Measurements from ENCODE around the gene CDK19. TPM values are rescaled to one million over a fixed set of nuclear protein-coding genes. Genes with fewer than 3 reads are reported as not detected.

Gene CDK19
- total and polyA plus RNA-seq, 2 of the 4 experiments (the other 2 are of a cell fraction) = 6.0 to 6.8 TPM

- no TSS peak for BruUV-seq (replicated peaks)
- H4K5ac ChIP-seq (ENCODE audit: low read depth, low read length) = no peak overlapping the region
These were observed 194.2 kb downstream of the CDK19 start for GRCh38 chr6:110621061-110621460.

More at GRCh38 chr6:110621061-110621460, 194.2 kb downstream of the CDK19 start:
- CTCF ChIA-PET = no interaction called here
- H2BK5ac ChIP-seq (ENCODE audit: low read depth, low read length, poor library complexity, severe bottlenecking) = no peak overlapping the region
- no peak overlapping the region for H4K8ac ChIP-seq (ENCODE audit: low read depth in 2 of 2, low read length in 2 of 2)
- dilution Hi-C loops (cut with HindIII; ENCODE audit: low sequenced_read_pairs, unreplicated experiment) = no loop called here
- ATAC-seq (ENCODE audit: low read depth) (no peak), DNase-seq (no peak)
- no peak overlapping the region for H3K14ac ChIP-seq (replicated peaks; ENCODE audit: low read depth, low read length)
- POLR2A ChIA-PET (ENCODE audit: unreplicated experiment) = no interaction called here
- H3K9me1 ChIP-seq (ENCODE audit: insufficient read depth, low read length) = no peaks in the 10 kb centered on the region
- no peak overlapping the region for H3K4me3 ChIP-seq (ENCODE audit: insufficient read depth, low read depth, low read length)
- H2AK5ac ChIP-seq (ENCODE audit: low read depth, low read length) = no peak overlapping the region
- H2BK20ac ChIP-seq (ENCODE audit: low read depth, low read length) = no peak overlapping the region
- H2BK15ac ChIP-seq (ENCODE audit: low read depth, low read length) = no peak overlapping the region
- H3K9ac ChIP-seq (ENCODE audit: low read depth, low read length) = no peak overlapping the region
- H2AK9ac ChIP-seq (replicated peaks; ENCODE audit: low read depth, low read length, poor library complexity) = no peak overlapping the region
- TF ChIP-seq FOS (IDR thresholded peaks at IDR 0.05; ENCODE audit: low read depth, low read length) (no peak), RCOR1 (IDR thresholded peaks at IDR 0.05; ENCODE audit: insufficient replicate concordance, low read length) (no peak), CHD1 (IDR thresholded peaks at IDR 0.05; ENCODE audit: low read depth, low read length) (no peak), MXI1 (IDR thresholded peaks at IDR 0.05; ENCODE audit: borderline replicate concordance, low read depth, low read length) (no peak), RFX5 (IDR thresholded peaks at IDR 0.05; ENCODE audit: low read depth, low read length) (no peak), RAD21 (IDR thresholded peaks at IDR 0.05; ENCODE audit: low read length) (no peak), POLR2A (IDR thresholded peaks at IDR 0.05; ENCODE audit: low read depth, low read length) (no peak), BHLHE40 (IDR thresholded peaks at IDR 0.05; ENCODE audit: low read depth, low read length) (no peak), USF2 (IDR thresholded peaks at IDR 0.05; ENCODE audit: low read depth, low read length) (no peak), NFE2L2 (IDR thresholded peaks at IDR 0.05; ENCODE audit: low read depth, low read length) (no peak), CTCF (conservative IDR thresholded peaks at IDR 0.05; ENCODE audit: low read depth, low read length) (no peak), MAFK (IDR thresholded peaks at IDR 0.05; ENCODE audit: low read depth, low read length) (no peak)
- H4K91ac ChIP-seq (ENCODE audit: insufficient read depth, low read depth, low read length) = no peak overlapping the region
- H2BK120ac ChIP-seq (ENCODE audit: low read depth, low read length) = no peak overlapping the region
- H3K4me2 ChIP-seq (ENCODE audit: low read depth, low read length) = no peak overlapping the region
- no peak overlapping the region for H3K27ac ChIP-seq (ENCODE audit: insufficient read depth, low read length)
- H4K20me1 ChIP-seq (ENCODE audit: insufficient read depth, low read length) = no peaks in the 10 kb centered on the region
- H3K9me3 ChIP-seq (ENCODE audit: control insufficient read depth, insufficient read depth, low read length) = no peaks in the 10 kb centered on the region
- no peak overlapping the region for H3K56ac ChIP-seq (ENCODE audit: extremely low read depth, insufficient read depth, low read length)
- in situ Hi-C loops (cut with MboI; ENCODE audit: low sequenced_read_pairs) = no loop called here
- peaks cover 5% of the 10 kb centered on the region; the same call in 1 of the 2 replicates for H3K36me3 ChIP-seq (ENCODE audit: control insufficient read depth, insufficient read depth, low read length)
- no CpG with 5 or more reads among the region's 9 CpGs for WGBS, 2 experiments (ENCODE audit: extremely low coverage in 2 of 2, insufficient read length in 1 of 2)
- peaks cover 2% of the 10 kb centered on the region; the same call in 1 of the 2 replicates for H3K4me1 ChIP-seq (ENCODE audit: control insufficient read depth, insufficient read depth, low read length)
- H3K4ac ChIP-seq (ENCODE audit: low read depth, low read length) = no peak overlapping the region
- no peaks in the 10 kb centered on the region for H3K79me1 ChIP-seq (ENCODE audit: low read depth in 1 of 2, low read length in 2 of 2)
- intact Hi-C loops (cut with micrococcal nuclease) = no loop called here
- no peaks in the 10 kb centered on the region for H3K27me3 ChIP-seq (ENCODE audit: control insufficient read depth, insufficient read depth, low read length)
- no peak overlapping the region for H2AFZ ChIP-seq (replicated peaks; ENCODE audit: low read length, poor library complexity)
- no peak overlapping the region for H3K23ac ChIP-seq (ENCODE audit: low read depth, low read length)
- no peak overlapping the region for H3K18ac ChIP-seq (ENCODE audit: low read depth, low read length)

All from IMR-90 (cell line).